Endothelial cell of umbilical vein (primary cell): Measurements from ENCODE around the gene SLC18A3. TPM values are rescaled to one million over a fixed set of nuclear protein-coding genes. Genes with fewer than 3 reads are reported as not detected.

Source experiments
- BruUV-seq: library from RNA; stranded (reverse); fragments of 400-500 nt; replicated peaks from 2 replicates; lab custom pipeline; 2021; lab: Mats Ljungman, UMichigan
- CTCF ChIA-PET: fragments of 300-600, 350-600 bp; sonication (Branson Sonifier 250); formaldehyde crosslinking; loops from one replicate; lab custom pipeline; 2021; ENCODE audit warnings: antibody characterized with exemption, inconsistent platforms; lab: Charles Lee
- POLR2A ChIA-PET: fragments of 300-600, 350-600 bp; sonication (Branson Sonifier 250); formaldehyde crosslinking; loops from one replicate; lab custom pipeline; 2021; ENCODE audit warnings: antibody characterized with exemption, inconsistent platforms; lab: Charles Lee
- DNase-seq: peaks from one replicate; pipeline ENCODE4 v3.0.0-alpha.2; 2011; ENCODE audit warnings: low read depth, low spot score
- FAIRE-seq: peaks from 2 replicates; lab custom pipeline; 2011; peaks lifted over from hg19 to GRCh38; lab: Jason Lieb, UNC
- H2AFZ ChIP-seq: 2 replicates; pipeline ENCODE4 v1.6.0; 2012; ENCODE audit warnings: low read depth, low read length, control low read depth, inconsistent platforms
- H3K27ac ChIP-seq: 2 replicates; pipeline ENCODE4 v1.5.1; 2011; ENCODE audit warnings: low read depth, mild to moderate bottlenecking, control low read depth, low read length, moderate library complexity; ENCODE audit not compliant: insufficient read depth
- H3K27me3 ChIP-seq, 2 experiments: 2 replicates each; pipeline versions ENCODE4 v1.6.0 to v1.6.1; 2011; ENCODE audit warnings: low read length in 2 of 2, mixed read lengths in 1 of 2; ENCODE audit not compliant: control insufficient read depth in 2 of 2, insufficient read depth in 2 of 2
- H3K36me3 ChIP-seq, 2 experiments: 2 replicates in 1 of 2; 3 replicates in 1 of 2; pipeline ENCODE4 v1.5.1; 2011; ENCODE audit warnings: low read length in 2 of 2, mild to moderate bottlenecking in 1 of 2, moderate library complexity in 1 of 2; ENCODE audit not compliant: control insufficient read depth in 2 of 2, insufficient read depth in 2 of 2; ENCODE audit errors: extremely low read depth in 1 of 2
- H3K4me1 ChIP-seq: 3 replicates; pipeline ENCODE4 v1.5.1; 2011; ENCODE audit warnings: mild to moderate bottlenecking, low read length; ENCODE audit not compliant: control insufficient read depth, insufficient read depth; ENCODE audit errors: extremely low read depth
- H3K4me2 ChIP-seq: 2 replicates; pipeline ENCODE4 v1.6.1; 2011; ENCODE audit warnings: low read length, control low read depth, mixed read lengths; ENCODE audit not compliant: insufficient read depth
- H3K4me3 ChIP-seq, 3 experiments: fragments of 200-600 bp in 1 of 3; sonication (generic), shearing (Covaris generic) in 1 of 3; replicated peaks in 1 of 3; 2 replicates each; pipeline ENCODE4 v1.5.1; 2011 to 2016; ENCODE audit warnings: control low read depth in 3 of 3, low read length in 3 of 3, mild to moderate bottlenecking in 2 of 3, inconsistent platforms in 1 of 3, low read depth in 1 of 3, moderate library complexity in 1 of 3; ENCODE audit not compliant: insufficient read depth in 1 of 3
- H3K79me2 ChIP-seq: 2 replicates; pipeline ENCODE4 v1.6.0; 2012; ENCODE audit warnings: low read length, inconsistent platforms; ENCODE audit not compliant: control insufficient read depth, insufficient read depth
- H3K9ac ChIP-seq: replicated peaks from 2 replicates; pipeline ENCODE3; 2011; ENCODE audit warnings: low read length, control low read depth; ENCODE audit not compliant: insufficient read depth; ENCODE audit errors: extremely low read depth
- H3K9me1 ChIP-seq: replicated peaks from 3 replicates; pipeline ENCODE4 v1.6.0; 2011; ENCODE audit warnings: mild to moderate bottlenecking, low read length; ENCODE audit not compliant: control insufficient read depth, insufficient read depth; ENCODE audit errors: extremely low read depth
- H3K9me3 ChIP-seq: replicated peaks from 2 replicates; pipeline ENCODE4 v1.5.1; 2012; ENCODE audit warnings: low read length, inconsistent platforms; ENCODE audit not compliant: control insufficient read depth, insufficient read depth
- H4K20me1 ChIP-seq: replicated peaks from 2 replicates; pipeline ENCODE3; 2011; ENCODE audit warnings: mild to moderate bottlenecking, low read length; ENCODE audit not compliant: control insufficient read depth, insufficient read depth; ENCODE audit errors: extremely low read depth
- EZH2 ChIP-seq: IDR thresholded peaks from 2 replicates; pipeline ENCODE4 v1.6.1; 2012; ENCODE audit warnings: borderline replicate concordance, low read depth, mild to moderate bottlenecking, moderate library complexity, low read length, inconsistent platforms; ENCODE audit not compliant: severe bottlenecking
- FOS ChIP-seq: IDR thresholded peaks from 2 replicates; pipeline ENCODE4 v1.6.1; 2011; ENCODE audit warnings: mild to moderate bottlenecking, low read length, moderate library complexity, borderline replicate concordance; ENCODE audit not compliant: insufficient read depth
- GATA2 ChIP-seq: IDR thresholded peaks from 2 replicates; pipeline ENCODE4 v1.7.0; 2011; ENCODE audit warnings: low read depth, mild to moderate bottlenecking, moderate library complexity, mixed read lengths, low read length; ENCODE audit not compliant: insufficient read length, insufficient read depth
- JUN ChIP-seq: IDR thresholded peaks from 2 replicates; pipeline ENCODE4 v1.6.1; 2011; ENCODE audit warnings: borderline replicate concordance, low read depth; ENCODE audit not compliant: insufficient read length, insufficient read depth
- MAX ChIP-seq: IDR thresholded peaks from 2 replicates; pipeline ENCODE4 v1.6.1; 2011; ENCODE audit not compliant: insufficient read depth, insufficient read length
- MYC ChIP-seq: IDR thresholded peaks from one replicate; pipeline ENCODE4 v1.6.1; 2011; ENCODE audit warnings: mild to moderate bottlenecking, low read depth, low read length
- POLR2A ChIP-seq: IDR thresholded peaks from 2 replicates; pipeline ENCODE4 v1.6.1; 2012; ENCODE audit warnings: low read depth, mild to moderate bottlenecking, control low read depth, low read length
- POLR2AphosphoS5 ChIP-seq: IDR thresholded peaks from 2 replicates; pipeline ENCODE4 v1.6.1; 2012; ENCODE audit warnings: low read depth, mild to moderate bottlenecking, control low read depth, low read length, moderate library complexity; ENCODE audit not compliant: insufficient read depth
- dilution Hi-C: fragments of 300-500 bp; cut with MboI; formaldehyde crosslinking; loops from one replicate; pipeline ENCODE4 v1.15.0; 2019; ENCODE audit warnings: low sequenced_read_pairs; ENCODE audit not compliant: extremely low pct_ligation_motif_present
- intact Hi-C: fragments of 100-400 bp; cut with micrococcal nuclease; formaldehyde crosslinking; loops from one replicate; pipeline ENCODE4 v1.10.0; 2022
- polyA plus RNA-seq, 4 experiments: library from polyadenylated mRNA; depleted of rRNA in 3 of 4; stranded (reverse) in 3 of 4; unstranded in 1 of 4; fragments of >200 nt; gene quantifications; 2 replicates each; pipeline versions ENCODE4 v1.2.1 to v1.2.3, GENCODE V29; 2011 to 2012; ENCODE audit warnings: missing spikeins in 1 of 4
- total RNA-seq: library from RNA; stranded (reverse); gene quantifications from 2 replicates; pipeline ENCODE4 v1.2.3, GENCODE V29; 2021
- TF ChIP-seq, protein P1 (sequence below), 2 donors: IDR thresholded peaks; 1 replicate in 1 of 2; 2 replicates in 1 of 2; pipeline ENCODE4 v1.5.1; 2011; ENCODE audit warnings: low read length in 2 of 2, mild to moderate bottlenecking in 2 of 2, moderate library complexity in 2 of 2, control low read depth in 1 of 2, inconsistent platforms in 1 of 2, low read depth in 1 of 2; ENCODE audit not compliant: insufficient read depth in 1 of 2; ENCODE audit errors: extremely low read depth in 1 of 2

Gene SLC18A3
- total and polyA plus RNA-seq, 2 donors (not counting 3 experiments of a cell fraction or from before 2014, with no cell fraction given), result not detected

DNA sequence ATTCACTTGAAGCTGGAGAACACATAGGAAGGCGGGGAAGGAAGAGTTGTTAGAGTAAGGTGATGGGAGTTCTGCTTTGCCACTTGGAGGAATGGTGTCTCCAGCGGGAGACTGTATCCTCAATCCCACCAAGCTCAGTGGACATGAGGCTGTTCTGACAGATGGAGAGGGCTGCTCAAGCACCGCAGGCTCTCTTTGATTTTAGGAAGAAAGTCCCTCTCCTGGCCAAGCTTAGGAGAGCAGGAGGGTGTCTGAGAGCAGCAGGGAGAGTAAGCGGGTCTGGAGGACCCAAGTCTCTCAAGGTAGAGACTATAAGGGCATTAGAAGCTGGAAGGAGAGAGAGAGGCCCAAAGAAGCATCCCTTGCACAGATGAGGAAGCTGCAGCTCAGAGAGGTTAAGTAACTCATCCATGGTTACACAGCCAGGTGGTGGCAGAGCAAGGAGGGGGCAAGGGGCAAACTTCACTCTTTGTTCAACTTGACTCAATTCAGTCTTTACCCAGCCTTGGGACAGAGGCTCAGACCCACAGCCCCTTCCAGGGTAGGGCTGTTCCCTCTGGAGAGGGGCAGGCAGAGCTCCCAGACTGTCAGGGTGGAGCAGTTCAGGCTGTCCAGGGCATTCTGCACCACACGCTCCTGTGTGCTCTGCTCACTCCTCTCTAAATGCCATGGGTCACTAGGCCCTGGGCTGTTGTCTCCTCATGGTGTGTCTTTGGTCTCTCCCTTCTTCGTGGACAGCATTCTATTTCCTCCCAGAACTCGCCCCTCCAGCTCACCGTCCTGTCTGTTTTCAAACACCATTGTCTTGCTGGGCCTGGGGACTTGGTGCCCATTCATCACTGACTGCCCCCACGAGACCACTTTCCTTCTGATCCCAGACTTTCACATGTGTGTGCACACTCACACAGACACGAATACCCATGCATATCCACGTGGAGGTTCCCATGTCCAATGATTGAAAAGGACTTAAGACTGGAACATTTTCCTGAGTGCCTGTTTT is 12.6 kb downstream of the SLC18A3 start:
- Histone ChIP-seq H3K36me3 (no peaks in the 10 kb centered on the region), H2AFZ (no peak overlapping the region), H3K79me2 (no peaks in the 10 kb centered on the region), H3K27ac (no peak overlapping the region), H3K9me3 (no peaks in the 10 kb centered on the region), H4K20me1 (no peaks in the 10 kb centered on the region), H3K4me3 (no peak overlapping the region), H3K4me2 (no peak overlapping the region), H3K4me1 (no peaks in the 10 kb centered on the region), H3K9me1 (no peaks in the 10 kb centered on the region), H3K9ac (no peak overlapping the region), H3K27me3 (peaks cover 3 to 5% of the 10 kb centered on the region in 2 experiments)
- no peak for TF ChIP-seq EZH2
- TF ChIP-seq GATA2, result no peak
- TF ChIP-seq MAX, result no peak
- TF ChIP-seq MYC, result no peak
- TF ChIP-seq, protein P1, sequence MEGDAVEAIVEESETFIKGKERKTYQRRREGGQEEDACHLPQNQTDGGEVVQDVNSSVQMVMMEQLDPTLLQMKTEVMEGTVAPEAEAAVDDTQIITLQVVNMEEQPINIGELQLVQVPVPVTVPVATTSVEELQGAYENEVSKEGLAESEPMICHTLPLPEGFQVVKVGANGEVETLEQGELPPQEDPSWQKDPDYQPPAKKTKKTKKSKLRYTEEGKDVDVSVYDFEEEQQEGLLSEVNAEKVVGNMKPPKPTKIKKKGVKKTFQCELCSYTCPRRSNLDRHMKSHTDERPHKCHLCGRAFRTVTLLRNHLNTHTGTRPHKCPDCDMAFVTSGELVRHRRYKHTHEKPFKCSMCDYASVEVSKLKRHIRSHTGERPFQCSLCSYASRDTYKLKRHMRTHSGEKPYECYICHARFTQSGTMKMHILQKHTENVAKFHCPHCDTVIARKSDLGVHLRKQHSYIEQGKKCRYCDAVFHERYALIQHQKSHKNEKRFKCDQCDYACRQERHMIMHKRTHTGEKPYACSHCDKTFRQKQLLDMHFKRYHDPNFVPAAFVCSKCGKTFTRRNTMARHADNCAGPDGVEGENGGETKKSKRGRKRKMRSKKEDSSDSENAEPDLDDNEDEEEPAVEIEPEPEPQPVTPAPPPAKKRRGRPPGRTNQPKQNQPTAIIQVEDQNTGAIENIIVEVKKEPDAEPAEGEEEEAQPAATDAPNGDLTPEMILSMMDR (IDR thresholded peaks at IDR 0.05; ENCODE audit: extremely low read depth in 1 of 2, insufficient read depth in 1 of 2, low read depth in 1 of 2, low read length in 2 of 2), result no peak
- no peak for TF ChIP-seq POLR2A
- TF ChIP-seq JUN, result no peak
- TF ChIP-seq FOS, result no peak
- TF ChIP-seq POLR2AphosphoS5, result no peak
- DNase-seq (no peak), FAIRE-seq (no peak)
- CTCF ChIA-PET, result no interaction called here
- no TSS peak for BruUV-seq
- POLR2A ChIA-PET, result no interaction called here
- intact Hi-C loops, result no loop called here
- dilution Hi-C loops, result no loop called here
